ENCODE results near the gene ANGPTL7.
A peak's percentile ranks its signal among the peaks of the same experiment; 100 is the strongest.

ANGPTL7 gene

DNA sequence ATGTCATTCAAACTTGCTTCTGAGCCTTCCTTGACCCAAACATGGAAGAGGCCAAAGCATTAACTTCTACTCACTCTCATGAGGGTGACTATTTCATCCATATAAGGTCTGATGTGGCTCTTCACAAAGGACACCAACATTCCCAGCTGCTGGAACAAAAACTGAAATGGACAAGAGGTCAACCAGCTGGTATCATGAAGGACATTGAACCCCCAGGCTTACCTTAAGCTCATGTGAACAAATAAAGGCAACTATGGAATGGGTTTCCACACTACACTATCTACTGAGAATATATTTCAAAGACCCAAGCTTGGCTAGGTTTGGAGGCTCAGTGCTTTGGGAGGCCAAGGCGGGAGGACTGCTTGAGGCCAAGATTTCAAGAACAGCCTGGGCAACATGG is 26.9 kb downstream of the ANGPTL7 start:
- no peak for DNase-seq (ENCODE audit: low read depth)
- no peak overlapping the region for H3K4me3 ChIP-seq (ENCODE audit: low read length)
- TF ChIP-seq, protein P1, sequence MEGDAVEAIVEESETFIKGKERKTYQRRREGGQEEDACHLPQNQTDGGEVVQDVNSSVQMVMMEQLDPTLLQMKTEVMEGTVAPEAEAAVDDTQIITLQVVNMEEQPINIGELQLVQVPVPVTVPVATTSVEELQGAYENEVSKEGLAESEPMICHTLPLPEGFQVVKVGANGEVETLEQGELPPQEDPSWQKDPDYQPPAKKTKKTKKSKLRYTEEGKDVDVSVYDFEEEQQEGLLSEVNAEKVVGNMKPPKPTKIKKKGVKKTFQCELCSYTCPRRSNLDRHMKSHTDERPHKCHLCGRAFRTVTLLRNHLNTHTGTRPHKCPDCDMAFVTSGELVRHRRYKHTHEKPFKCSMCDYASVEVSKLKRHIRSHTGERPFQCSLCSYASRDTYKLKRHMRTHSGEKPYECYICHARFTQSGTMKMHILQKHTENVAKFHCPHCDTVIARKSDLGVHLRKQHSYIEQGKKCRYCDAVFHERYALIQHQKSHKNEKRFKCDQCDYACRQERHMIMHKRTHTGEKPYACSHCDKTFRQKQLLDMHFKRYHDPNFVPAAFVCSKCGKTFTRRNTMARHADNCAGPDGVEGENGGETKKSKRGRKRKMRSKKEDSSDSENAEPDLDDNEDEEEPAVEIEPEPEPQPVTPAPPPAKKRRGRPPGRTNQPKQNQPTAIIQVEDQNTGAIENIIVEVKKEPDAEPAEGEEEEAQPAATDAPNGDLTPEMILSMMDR (conservative IDR thresholded peaks at IDR 0.05; ENCODE audit: low read length), result no peak

DNA sequence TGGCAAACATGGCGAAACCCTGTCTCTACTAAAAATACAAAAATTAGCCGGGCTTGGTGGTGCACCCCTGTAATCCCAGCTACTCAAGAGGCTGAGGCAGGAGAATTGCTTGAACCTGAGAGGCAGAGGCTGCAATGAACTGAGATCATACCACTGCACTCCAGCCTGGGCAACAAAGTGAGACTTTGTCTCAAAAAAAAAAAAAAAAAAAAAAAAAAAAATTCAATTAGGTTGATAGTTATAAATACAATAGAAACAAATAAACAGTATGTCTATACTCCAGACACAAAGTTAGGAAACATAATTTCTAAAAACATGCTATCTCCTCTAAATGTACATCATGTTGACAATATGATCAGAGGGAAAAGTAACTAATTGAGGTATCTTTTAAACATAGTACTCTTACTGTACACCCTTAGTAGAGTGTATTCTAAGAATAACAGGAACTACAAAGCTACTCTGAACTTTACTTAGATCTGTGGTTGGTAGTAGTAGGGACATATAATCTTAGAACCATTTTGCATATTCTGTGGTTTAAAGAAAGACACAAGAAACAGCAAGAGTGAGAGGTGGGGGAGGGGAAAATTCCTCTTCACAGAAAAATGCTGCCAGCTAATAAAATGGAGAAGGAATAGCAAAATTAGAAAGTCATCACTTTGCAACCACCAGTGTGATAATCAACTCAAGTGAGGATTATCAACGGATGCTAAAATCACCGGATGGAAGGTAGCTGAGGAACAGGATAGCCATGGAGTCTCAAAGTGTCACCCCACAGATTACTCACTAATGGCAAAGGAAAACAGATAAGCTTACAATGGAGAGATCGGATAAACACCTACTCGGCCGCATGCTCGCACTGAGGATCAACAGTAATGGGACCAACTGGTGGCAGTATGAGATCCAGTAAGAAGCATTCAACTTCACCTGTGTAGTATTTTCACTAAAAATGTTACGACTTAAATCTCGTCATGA is 38.2 kb downstream of the ANGPTL7 start:
- no peak overlapping the region for H3K4me3 ChIP-seq (ENCODE audit: low read length)
- TF ChIP-seq, protein P1 (conservative IDR thresholded peaks at IDR 0.05; ENCODE audit: low read length), result no peak
- DNase-seq (ENCODE audit: low read depth), result peak; percentile 11

DNA sequence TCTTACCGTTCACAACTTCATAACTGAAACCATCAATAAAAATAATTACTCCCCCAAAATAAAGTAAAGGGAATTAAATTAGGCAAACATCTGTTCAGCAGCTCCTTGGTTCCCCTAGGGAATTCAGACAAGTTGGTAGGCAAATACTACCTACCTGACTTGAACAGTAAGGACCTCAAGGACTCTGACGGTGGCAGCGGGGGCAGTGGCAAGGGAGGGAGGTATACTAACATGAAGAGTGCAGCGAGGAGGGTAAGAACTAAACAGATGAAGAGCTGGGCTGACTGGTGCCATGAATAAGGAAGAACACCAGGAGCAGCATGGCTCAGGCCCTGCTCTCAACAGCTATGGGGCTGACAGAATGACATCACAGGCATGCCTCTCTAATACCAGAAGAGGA is 40.0 kb downstream of the ANGPTL7 start:
- no peak overlapping the region for H3K4me3 ChIP-seq (ENCODE audit: low read length)
- TF ChIP-seq, protein P1 (conservative IDR thresholded peaks at IDR 0.05; ENCODE audit: low read length), result no peak
- no peak for DNase-seq (ENCODE audit: low read depth)

DNA sequence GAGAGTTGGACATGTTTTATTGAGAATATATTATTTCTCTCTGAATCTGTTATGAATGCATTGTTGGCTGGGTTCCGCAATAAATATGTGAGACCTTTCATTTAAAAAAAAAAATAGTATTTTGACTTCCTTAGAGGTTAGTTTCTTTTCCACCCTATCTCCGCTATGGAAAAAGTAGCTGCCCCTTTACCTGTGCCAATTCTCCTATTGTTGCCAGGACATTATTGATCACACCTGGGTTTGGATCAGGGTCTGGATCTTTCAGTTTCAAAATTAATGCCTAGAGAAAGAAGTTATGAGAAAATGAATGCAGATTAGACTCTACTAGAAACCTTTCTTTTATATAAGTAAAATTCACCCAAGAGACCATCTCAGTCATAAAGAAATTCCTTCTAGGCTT is 44.1 kb downstream of the ANGPTL7 start:
- TF ChIP-seq, protein P1 (conservative IDR thresholded peaks at IDR 0.05; ENCODE audit: low read length), result no peak
- H3K4me3 ChIP-seq (ENCODE audit: low read length), result no peak overlapping the region
- DNase-seq (ENCODE audit: low read depth), result no peak

DNA sequence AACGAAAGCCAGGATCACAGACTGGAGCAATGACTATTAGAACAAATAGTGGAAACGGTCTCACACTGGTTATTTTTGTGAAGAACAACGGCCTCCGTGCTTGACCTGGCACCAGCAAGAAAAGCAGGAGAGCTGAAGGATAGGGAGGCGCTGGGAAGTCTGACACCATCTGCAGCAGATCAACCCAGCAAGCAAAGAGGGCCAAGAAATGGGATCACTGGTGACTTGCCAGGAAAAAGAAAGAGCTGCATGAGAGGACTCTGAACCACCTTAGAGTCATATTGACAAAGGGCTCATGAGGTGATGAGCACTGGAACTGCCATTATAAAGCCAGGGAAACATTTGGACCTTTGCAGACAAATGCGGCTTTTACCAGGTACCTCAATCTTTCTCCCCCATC is 48.2 kb downstream of the ANGPTL7 start:
- no peak for DNase-seq (ENCODE audit: low read depth)
- H3K4me3 ChIP-seq (ENCODE audit: low read length), result no peak overlapping the region

GRCh38 chr1:11238311-11238710 is 49.2 kb downstream of the ANGPTL7 start:
- H3K4me3 ChIP-seq (ENCODE audit: low read length), result no peak overlapping the region
- DNase-seq (ENCODE audit: low read depth), result no peak
- TF ChIP-seq, protein P1 (conservative IDR thresholded peaks at IDR 0.05; ENCODE audit: low read length), result no peak

More for the DNA sequence above, 48.2 kb downstream of the ANGPTL7 start:
- TF ChIP-seq, protein P1 (conservative IDR thresholded peaks at IDR 0.05; ENCODE audit: low read length), result no peak

- H3K4me3 ChIP-seq (ENCODE audit: low read length), result no peak overlapping the region
- TF ChIP-seq, protein P1 (conservative IDR thresholded peaks at IDR 0.05; ENCODE audit: low read length), result no peak
- no peak for DNase-seq (ENCODE audit: low read depth)
Measured at GRCh38 chr1:11245248-11245647, 56.1 kb downstream of the ANGPTL7 start.

All from AG10803 (cell line).